ENCODE results near the gene PHACTR2.

Gene PHACTR2

GRCh38 chr6:143699430-143699825, 21.7 kb downstream of the PHACTR2 start:
- H3K27ac ChIP-seq: no peak overlapping the region
- no peak for TF ChIP-seq ZFX (IDR thresholded peaks at IDR 0.05; ENCODE audit: borderline replicate concordance)

GRCh38 chr6:143700684-143701348, 23.1 kb downstream of the PHACTR2 start:
- no peak overlapping the region for H3K27ac ChIP-seq
- no peak for TF ChIP-seq ZFX (IDR thresholded peaks at IDR 0.05; ENCODE audit: borderline replicate concordance)
- no peak for TF ChIP-seq CTCF (IDR thresholded peaks at IDR 0.05)

DNA sequence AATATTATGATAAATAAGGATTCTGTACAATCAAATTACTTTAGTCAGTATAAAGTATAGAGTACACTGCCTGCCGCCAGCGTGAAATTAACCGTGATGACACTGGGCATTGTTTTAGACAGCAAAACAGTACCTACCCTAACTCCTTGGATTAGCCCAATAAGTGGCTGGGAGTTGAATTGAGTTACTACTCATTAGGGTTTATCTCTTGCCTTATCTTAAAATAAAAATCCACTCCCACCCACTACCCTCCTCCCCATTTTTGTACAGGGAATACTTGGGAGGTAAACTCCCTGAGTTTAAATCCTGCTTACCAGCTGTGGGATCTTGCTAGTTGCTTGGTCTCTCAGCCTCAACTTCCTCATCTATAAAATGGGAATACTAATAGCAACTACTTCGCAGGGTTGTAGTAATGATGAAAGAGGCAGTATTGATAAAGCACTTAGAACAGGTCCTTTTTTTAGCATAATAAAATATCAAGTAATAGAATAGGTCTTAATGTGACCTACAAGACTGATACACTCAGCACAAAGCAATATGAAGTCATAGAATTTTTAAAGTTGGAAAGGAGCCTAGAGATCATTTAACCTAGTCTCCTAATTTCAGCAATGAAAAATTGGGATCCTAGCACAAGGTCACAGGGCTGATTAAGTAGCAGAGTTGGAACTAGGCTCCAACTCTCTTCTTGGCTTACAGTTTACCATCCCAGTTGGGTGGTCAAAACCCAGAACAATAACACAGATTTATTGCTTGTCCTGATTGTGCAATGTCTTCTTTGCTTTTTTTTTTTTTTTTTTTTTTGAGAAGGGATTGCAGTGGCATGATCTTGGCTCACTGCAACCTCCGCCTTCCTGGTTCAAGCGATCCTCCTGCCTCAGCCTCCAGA, 23.8 kb downstream of the PHACTR2 start:
- H3K27ac ChIP-seq: no peak overlapping the region
- TF ChIP-seq ZFX (IDR thresholded peaks at IDR 0.05; ENCODE audit: borderline replicate concordance): no peak
- no peak for TF ChIP-seq CTCF (IDR thresholded peaks at IDR 0.05)

- H3K27ac ChIP-seq: no peak overlapping the region
- TF ChIP-seq ZFX (IDR thresholded peaks at IDR 0.05; ENCODE audit: borderline replicate concordance) (no peak), CTCF (IDR thresholded peaks at IDR 0.05) (no peak)
These were observed 27.8 kb downstream of the PHACTR2 start for GRCh38 chr6:143705569-143705968.

GRCh38 chr6:143707697-143708096, 29.9 kb downstream of the PHACTR2 start:
- TF ChIP-seq ZFX (IDR thresholded peaks at IDR 0.05; ENCODE audit: borderline replicate concordance) (no peak), CTCF (IDR thresholded peaks at IDR 0.05) (no peak)
- no peak overlapping the region for H3K27ac ChIP-seq

GRCh38 chr6:143708889-143709288, 31.1 kb downstream of the PHACTR2 start:
- TF ChIP-seq CTCF (IDR thresholded peaks at IDR 0.05) (no peak), ZFX (IDR thresholded peaks at IDR 0.05; ENCODE audit: borderline replicate concordance) (no peak)
- H3K27ac ChIP-seq: no peak overlapping the region

DNA sequence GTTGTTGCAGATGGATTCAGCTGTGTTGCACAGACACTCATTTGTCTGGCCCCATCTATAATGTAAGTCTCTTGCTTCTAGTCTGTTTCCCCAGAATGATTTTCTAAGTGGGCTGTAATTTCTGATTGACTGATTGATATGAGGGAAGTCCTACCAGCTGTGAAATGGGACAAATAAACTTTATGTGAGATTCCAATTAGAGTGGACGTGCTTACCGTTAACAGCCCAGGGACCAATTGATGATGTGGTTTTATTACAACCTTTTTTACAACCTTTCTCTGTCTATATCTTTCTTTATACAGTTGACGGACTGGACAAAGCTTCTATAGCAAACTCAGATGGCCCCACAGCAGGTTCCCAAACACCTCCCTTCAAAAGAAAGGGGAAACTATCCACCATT, 33.9 kb downstream of the PHACTR2 start:
- no peak overlapping the region for H3K27ac ChIP-seq
- TF ChIP-seq ZFX (IDR thresholded peaks at IDR 0.05; ENCODE audit: borderline replicate concordance) (no peak), CTCF (IDR thresholded peaks at IDR 0.05) (no peak)

Measured in 22Rv1 (cell line).